NCI-H774 (cell line): Measurements from ENCODE around the gene FAM3C.
"Not testable (repeated sequence)": the region's sequence is repeated elsewhere in the genome, so short reads cannot be mapped to it uniquely, and the experiment has no call there.

Source experiments
- DNase-seq: peaks from one replicate; lab custom pipeline; 2025; lab: John Stamatoyannopoulos, UW

FAM3C gene

GRCh38 chr7:121330053-121330833 lies 65.9 kb downstream of the FAM3C start:
- DNase-seq: peak; percentile 30

DNA sequence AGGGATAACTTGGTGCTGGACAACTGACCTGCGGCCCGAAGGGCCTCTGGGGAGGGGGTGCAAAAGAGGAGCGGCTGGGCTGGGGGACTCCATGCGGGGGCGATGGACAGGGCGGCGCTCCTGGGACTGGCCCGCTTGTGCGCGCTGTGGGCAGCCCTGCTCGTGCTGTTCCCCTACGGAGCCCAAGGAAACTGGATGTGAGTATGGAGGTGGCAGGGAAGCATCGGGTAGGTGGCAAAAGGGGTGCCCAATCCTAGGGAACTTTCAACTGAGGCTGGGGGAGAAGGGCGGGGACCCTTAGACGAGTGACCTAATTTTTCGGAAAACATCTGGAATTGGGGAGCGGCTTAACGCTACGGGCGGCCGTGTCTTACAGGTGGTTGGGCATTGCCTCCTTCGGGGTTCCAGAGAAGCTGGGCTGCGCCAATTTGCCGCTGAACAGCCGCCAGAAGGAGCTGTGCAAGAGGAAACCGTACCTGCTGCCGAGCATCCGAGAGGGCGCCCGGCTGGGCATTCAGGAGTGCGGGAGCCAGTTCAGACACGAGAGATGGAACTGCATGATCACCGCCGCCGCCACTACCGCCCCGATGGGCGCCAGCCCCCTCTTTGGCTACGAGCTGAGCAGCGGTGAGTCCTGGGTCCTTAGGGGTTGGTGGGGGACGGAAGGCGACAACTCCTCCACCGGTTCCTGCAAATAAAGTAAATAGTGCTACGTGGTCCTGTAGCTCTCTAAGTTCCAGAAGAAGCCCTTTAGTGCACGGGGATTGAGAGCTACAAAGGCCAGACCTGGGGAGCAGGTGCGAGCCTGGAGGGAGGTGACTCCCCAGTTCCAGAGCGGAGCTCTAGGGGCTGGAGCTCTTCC lies 66.7 kb downstream of the FAM3C start:
- no peak for DNase-seq

GRCh38 chr7:121328508-121329190 lies 67.5 kb downstream of the FAM3C start, which contains the start of gene WNT16:
Gene WNT16 (plus strand): TSS chr7:121329000. CDS start chr7:121329293, 293 bp downstream.
- DNase-seq: no peak

- no peak for DNase-seq
Measured at GRCh38 chr7:121327671-121328070, 68.4 kb downstream of the FAM3C start.

- no peak for DNase-seq
Measured at GRCh38 chr7:121323515-121324302, 72.4 kb downstream of the FAM3C start.

DNA sequence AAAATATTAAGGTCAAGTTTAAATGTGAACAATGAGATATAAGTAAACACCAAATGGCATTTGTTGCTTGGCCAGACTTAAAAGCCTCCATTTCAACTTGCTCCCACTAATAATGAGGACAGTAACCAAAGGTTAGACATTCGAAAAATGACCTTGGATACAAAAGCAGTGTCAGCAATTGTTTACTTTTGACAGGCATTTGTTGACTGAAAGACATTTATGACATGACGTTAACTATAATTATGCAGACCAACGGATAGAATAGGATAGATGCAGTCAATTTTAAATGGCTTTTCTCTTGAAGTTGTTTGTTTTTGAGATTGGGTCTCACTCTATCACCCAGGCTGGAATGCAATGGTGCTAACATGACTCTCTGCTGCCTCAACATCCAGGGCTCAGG lies 73.6 kb downstream of the FAM3C start:
- peak; percentile 46 for DNase-seq

DNA sequence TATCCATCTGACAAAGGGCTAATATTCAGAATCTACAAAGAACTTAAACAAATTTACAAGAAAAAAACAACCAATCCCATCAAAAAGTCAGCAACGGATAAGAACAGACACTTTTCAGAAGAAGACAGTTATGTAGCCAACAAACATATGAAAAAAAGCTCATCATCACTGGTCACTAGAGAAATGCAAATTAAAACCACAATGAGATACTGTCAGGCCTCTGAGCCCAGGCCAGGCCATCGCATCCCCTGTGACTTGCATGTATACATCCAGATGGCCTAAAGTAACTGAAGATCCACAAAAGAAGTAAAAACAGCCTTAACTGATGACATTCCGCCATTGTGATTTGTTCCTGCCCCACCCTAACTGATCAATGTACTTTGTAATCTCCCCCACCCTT lies 80.9 kb downstream of the FAM3C start:
- not testable (repeated sequence) for DNase-seq

DNA sequence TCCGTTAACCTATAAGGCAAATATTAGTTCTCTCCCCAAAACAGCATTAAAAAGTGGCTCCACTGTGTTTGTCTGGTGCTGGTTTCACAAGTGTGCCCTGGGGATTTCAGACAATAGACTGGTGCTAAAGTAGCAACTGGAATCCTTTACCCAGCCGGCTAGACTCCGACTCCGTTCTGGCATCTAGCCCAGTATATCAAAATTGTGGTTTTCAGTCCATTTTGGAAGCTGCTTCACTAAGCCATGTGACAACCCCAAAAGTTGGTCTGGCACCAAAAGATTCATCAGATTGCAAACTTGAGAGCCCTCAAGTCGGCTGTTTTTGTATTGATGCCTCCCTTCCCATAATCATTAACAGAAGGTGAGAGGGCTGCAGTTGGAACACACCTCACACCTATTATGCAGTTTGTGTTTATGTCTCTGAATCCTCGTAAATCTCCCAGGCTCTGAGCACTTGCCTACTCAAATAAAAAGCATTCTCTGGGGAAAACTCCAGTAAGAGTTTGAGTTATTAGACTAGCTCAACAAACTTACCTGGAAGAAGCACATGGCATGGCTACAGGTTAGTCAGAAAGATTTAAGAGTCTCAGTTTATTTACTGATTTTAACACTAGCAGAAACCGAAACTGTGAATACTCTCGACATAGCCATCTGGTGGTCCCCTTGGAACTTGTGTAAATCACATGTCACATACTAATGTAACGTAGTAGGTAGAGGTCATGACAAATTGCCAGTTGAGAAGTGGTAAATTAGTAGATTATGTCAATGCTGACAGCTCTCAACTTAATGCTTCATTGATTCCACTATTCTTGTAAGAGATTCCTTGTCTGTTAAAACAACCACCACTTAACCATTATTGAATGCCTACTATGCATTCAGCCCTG lies 82.1 kb downstream of the FAM3C start:
- DNase-seq: peak; percentile 39

GRCh38 chr7:121313220-121313792 lies 82.8 kb downstream of the FAM3C start:
- DNase-seq: no peak

- no peak for DNase-seq
Measured at GRCh38 chr7:121307021-121307574, 89.0 kb downstream of the FAM3C start.

GRCh38 chr7:121306565-121306964 lies 89.5 kb downstream of the FAM3C start:
- no peak for DNase-seq

GRCh38 chr7:121305109-121305508 lies 91.0 kb downstream of the FAM3C start:
- DNase-seq: no peak

DNA sequence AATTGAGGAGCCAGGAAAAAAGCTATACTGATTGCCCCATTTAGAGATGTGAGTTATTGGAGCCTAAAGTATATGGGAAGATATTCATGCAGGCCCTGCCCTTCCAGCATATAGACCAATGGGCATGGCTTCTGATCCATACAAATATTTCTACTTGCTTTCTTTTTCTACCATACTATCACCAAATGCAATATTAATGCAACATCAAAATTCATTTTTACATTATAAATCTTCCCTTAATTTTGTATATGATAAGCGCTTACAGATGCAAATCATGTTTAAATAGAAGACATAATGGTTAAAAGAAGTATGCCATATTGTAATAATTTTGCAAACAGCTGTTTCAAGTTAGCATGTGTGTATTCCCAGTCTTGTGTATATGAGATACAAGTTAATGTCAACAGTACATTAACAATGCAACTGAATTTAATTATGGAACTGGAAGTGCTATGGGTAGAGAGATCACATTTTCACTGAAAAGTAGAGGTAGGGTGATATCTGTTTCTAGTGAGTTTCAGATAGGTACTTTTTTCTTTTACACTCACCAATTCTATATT lies 91.9 kb downstream of the FAM3C start:
- no peak for DNase-seq

DNA sequence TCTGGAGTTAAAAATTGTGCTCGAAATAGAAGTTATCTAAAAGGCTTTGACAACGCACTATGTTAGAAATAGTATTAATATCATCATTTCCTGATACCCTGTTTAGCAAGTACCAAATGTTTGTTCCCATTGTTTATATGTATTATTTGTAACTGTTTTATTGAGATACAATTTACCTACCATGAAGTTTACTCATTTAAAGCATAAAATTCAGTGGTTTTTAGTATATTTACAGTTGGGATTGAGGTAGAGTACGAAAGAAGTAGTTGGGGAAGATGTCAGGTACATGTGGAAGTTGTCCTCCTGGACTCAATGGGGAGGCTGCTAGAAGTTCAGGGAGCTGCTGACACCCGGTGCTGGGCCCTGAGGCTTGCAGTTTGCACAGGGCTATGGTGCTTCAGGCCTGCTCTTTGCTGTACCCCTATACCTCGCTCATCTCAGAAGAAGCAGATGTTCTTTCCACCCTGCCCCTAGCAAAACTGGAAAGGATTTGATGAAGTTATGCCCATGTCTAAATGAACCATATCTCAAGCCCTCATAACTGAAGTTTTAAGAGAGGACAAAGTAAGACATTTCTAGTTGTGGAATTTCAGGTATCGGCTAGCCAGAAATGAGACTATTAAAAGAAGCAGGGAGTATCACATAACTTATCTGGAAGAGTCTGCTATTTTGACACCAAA lies 92.5 kb downstream of the FAM3C start:
- DNase-seq: no peak

- no peak for DNase-seq
Measured at GRCh38 chr7:121302214-121302745, 93.8 kb downstream of the FAM3C start.

- DNase-seq: no peak
Measured at GRCh38 chr7:121301446-121302213, 94.5 kb downstream of the FAM3C start.

- no peak for DNase-seq
Measured at GRCh38 chr7:121300685-121301420, 95.3 kb downstream of the FAM3C start.
